Psoas muscle (tissue), 8 donors: ENCODE data around the gene LHCGR. TPM values are rescaled to one million over a fixed set of nuclear protein-coding genes. Genes with fewer than 3 reads are reported as not detected.

Source experiments
- ATAC-seq, 4 donors: fragments of 200-7000 bp; cut with Tn5 transposase; one replicate each; pipeline ENCODE4 v1.9.1; 2020; ENCODE audit warnings: moderate library complexity in 3 of 4, mild to moderate bottlenecking in 2 of 4
- DNase-seq, 2 donors: peaks; one replicate each; pipeline ENCODE4 v3.0.0-alpha.2; 2020
- H3K27ac ChIP-seq: fragments of 200-600 bp; one replicate; pipeline ENCODE4 v1.8.0; 2022
- H3K27me3 ChIP-seq, 3 donors: fragments of 200-600 bp in 1 of 3; one replicate each; pipeline versions ENCODE4 v1.6.1 to v1.8.0; 2013 to 2022; ENCODE audit warnings: low read length in 2 of 3, mild to moderate bottlenecking in 2 of 3, moderate library complexity in 1 of 3; ENCODE audit not compliant: insufficient read depth in 3 of 3
- H3K36me3 ChIP-seq, 2 donors: fragments of 200-600 bp in 1 of 2; one replicate each; pipeline versions ENCODE4 v1.6.1 to v1.8.0; 2013 to 2022; ENCODE audit warnings: low read depth in 1 of 2, mild to moderate bottlenecking in 1 of 2, moderate library complexity in 1 of 2; ENCODE audit not compliant: insufficient read depth in 1 of 2
- H3K4me1 ChIP-seq: fragments of 200-600 bp; one replicate; pipeline ENCODE4 v1.8.0; 2022
- H3K4me3 ChIP-seq: fragments of 200-600 bp; one replicate; pipeline ENCODE4 v1.8.0; 2022; ENCODE audit warnings: mild to moderate bottlenecking
- H3K9me3 ChIP-seq: fragments of 200-600 bp; one replicate; pipeline ENCODE4 v1.8.0; 2022
- WGBS, 3 donors: extraction: QIAGEN DNeasy Blood & Tissue Kit; methylation state at CpG; one replicate each; pipeline versions ENCODE4 v1.1.6 to v1.1.7; 2013; 5-methylcytosine and 5-hydroxymethylcytosine counted together
- intact Hi-C, 2 donors: fragments of 100-400 bp; cut with DNase I; formaldehyde crosslinking; loops; one replicate each; pipeline versions ENCODE4 v1.11.0 to v1.14.2; 2022
- polyA plus RNA-seq, 3 donors: library from polyadenylated mRNA; stranded (reverse); fragments of 200-250 nt; gene quantifications; one replicate each; pipeline ENCODE4 v1.2.3, GENCODE V29; 2013
- total RNA-seq, 4 donors: library from RNA; stranded (reverse); fragmentation: NEBNext Ultra II Directional in 2 of 4; extraction: Animal tissue kit (Norgen Biotek cat#: 25700) in 2 of 4; gene quantifications; one replicate each; pipeline versions ENCODE4 v1.2.1 to v1.2.4, GENCODE V29; 2021 to 2023
- TF ChIP-seq, protein P1 (sequence below): fragments of 200-600 bp; IDR thresholded peaks from one replicate; pipeline ENCODE4 v1.8.0; 2022; ENCODE audit warnings: antibody characterized with exemption
- donor health status: healthy with polysubstance abuse.
- donor health status: DM: no; HTN: no; CAD: no; lungs with moderate emphysema.
- donor health status: Bipolar disorder and iron deficiency.
- donor health status: healthy.
- donor health status: DM: yes; HTN: yes; CAD: no.
- donor health status: DM: no; HTN: no; CAD: no.
- donor health status: DM: no; HTN: no; CAD: no.
- donor health status: DM: yes; HTN: yes; CAD: no.

LHCGR gene
- total and polyA plus RNA-seq, 7 donors, result 0.01 to 0.04 (median 0.03) TPM; not detected in 4

DNA sequence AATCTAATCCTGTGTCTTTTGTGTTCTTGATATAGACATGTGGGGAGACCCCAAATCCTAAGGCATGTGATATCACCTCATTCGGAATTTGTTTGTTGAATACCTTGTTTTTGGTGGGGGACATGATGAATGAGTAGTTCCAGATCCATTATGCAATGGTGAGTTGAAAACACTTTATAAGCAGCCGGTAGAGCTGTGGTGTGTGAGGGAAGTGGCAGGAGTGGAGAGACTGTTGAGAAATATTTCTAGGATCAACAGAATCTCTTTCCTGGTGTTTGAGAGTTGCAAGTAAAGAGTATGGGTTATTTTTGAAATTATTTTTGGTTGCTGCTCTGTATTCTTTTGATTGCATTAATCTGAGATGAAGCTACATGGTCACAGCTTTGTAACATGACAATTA is 34.4 kb downstream of the LHCGR start:
- Histone ChIP-seq H3K27me3 (no peaks in the 10 kb centered on the region), H3K36me3 (no peaks in the 10 kb centered on the region), H3K4me3 (no peak overlapping the region), H3K4me1 (no peaks in the 10 kb centered on the region), H3K27ac (no peak overlapping the region), H3K9me3 (no peaks in the 10 kb centered on the region)
- DNase-seq (no peak), ATAC-seq (no peak)
- TF ChIP-seq, protein P1, sequence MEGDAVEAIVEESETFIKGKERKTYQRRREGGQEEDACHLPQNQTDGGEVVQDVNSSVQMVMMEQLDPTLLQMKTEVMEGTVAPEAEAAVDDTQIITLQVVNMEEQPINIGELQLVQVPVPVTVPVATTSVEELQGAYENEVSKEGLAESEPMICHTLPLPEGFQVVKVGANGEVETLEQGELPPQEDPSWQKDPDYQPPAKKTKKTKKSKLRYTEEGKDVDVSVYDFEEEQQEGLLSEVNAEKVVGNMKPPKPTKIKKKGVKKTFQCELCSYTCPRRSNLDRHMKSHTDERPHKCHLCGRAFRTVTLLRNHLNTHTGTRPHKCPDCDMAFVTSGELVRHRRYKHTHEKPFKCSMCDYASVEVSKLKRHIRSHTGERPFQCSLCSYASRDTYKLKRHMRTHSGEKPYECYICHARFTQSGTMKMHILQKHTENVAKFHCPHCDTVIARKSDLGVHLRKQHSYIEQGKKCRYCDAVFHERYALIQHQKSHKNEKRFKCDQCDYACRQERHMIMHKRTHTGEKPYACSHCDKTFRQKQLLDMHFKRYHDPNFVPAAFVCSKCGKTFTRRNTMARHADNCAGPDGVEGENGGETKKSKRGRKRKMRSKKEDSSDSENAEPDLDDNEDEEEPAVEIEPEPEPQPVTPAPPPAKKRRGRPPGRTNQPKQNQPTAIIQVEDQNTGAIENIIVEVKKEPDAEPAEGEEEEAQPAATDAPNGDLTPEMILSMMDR, result no peak
- WGBS, 3 donors, result 95 to 98% (median 95%) methylated on average over 2 of the region's 2 CpGs
- intact Hi-C loops, result no loop called here

DNA sequence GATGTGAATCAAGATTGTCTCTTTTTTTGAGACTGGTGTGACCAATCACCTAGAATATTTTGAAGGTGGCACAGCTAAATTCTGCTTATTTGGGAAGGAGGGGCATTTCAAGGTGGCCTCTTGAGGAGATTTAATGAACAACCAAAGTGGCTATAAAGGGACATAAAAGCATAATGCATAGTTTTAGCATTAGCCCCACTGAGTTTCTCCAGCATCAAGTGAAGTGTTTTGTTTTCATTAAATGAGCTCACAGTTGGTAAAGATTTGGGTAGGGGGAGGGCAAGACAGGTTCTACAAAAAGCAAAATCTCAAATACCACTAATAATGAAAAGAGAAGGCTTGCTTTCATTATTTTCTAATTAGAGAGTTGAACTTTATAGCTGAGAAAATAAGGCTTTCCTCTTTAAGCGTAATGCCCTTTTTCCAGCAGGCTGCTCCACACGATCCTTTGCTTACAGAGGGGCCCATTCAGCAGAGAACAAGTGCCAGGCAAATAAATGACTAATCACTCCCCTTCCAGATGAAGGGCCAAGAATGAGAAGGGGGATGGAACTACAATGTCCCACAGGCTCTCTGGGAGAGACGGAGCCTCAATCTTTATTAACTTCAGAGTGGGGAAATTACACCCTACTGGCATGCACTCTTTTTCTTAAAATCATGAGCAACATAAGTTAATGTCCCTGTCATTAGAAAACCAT is 35.9 kb downstream of the LHCGR start:
- DNase-seq (no peak), ATAC-seq (no peak)
- WGBS, 3 donors, result 57 to 59% (median 59%) methylated on average over 3 of the region's 3 CpGs
- H3K36me3 ChIP-seq, result no peaks in the 10 kb centered on the region
- TF ChIP-seq, protein P1, result no peak
- no peaks in the 10 kb centered on the region for H3K27me3 ChIP-seq
- intact Hi-C loops, result no loop called here
- H3K9me3 ChIP-seq, result no peaks in the 10 kb centered on the region
- no peak overlapping the region for H3K4me3 ChIP-seq
- H3K4me1 ChIP-seq, result no peaks in the 10 kb centered on the region
- H3K27ac ChIP-seq, result no peak overlapping the region

DNA sequence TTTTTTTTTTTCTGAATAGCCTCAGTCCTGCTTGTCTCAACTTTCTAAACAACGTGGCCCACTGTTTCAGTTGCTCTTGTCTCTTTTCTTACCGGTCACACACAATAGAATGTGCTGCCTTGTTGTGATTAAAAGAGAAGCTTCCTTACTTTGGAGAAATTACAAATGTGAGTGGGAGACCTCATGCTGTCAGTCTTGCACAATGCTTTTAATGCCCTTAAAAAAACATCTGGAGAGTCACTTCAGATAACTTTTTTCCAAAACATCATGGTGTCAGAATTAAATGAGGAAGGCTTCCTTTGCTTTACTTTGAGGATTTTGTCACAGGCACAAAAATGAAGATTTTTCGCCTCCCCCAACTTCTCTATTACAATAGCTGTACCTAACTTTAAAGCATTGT is 37.7 kb downstream of the LHCGR start:
- WGBS, 3 donors, result 40 to 60% (median 53%) methylated on average over 3 of the region's 3 CpGs
- ATAC-seq (no peak), DNase-seq (no peak)
- Histone ChIP-seq H3K27ac (no peak overlapping the region), H3K9me3 (no peaks in the 10 kb centered on the region), H3K27me3 (no peaks in the 10 kb centered on the region), H3K4me1 (no peaks in the 10 kb centered on the region), H3K36me3 (no peaks in the 10 kb centered on the region), H3K4me3 (no peak overlapping the region)
- intact Hi-C loops, result no loop called here
- TF ChIP-seq, protein P1, result no peak

DNA sequence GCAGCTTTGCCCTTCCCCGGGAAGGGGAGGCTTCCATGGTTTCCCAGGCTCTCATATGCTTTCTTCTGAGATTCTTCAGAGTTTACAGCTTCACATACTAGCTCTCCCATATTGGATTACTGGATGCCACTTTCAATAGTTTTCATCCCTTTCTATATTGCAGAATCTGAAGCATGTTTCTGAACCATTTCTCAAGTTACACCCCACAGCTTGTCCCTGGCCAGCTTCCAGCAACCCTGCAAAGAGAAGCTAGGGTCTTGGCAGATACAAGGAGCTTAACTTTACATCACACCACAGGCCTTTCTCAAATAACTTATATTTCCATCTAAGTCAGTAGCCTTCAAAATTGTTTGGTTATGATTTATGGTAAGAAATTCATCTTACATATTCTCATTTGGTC is 39.6 kb downstream of the LHCGR start:
- Histone ChIP-seq H3K9me3 (no peaks in the 10 kb centered on the region), H3K27ac (no peak overlapping the region), H3K27me3 (no peaks in the 10 kb centered on the region), H3K4me3 (no peak overlapping the region), H3K4me1 (no peaks in the 10 kb centered on the region), H3K36me3 (no peaks in the 10 kb centered on the region)
- ATAC-seq (no peak), DNase-seq (no peak)
- WGBS, 3 donors, result 44 to 47% (median 44%) methylated on average over 1 of the region's 1 CpG
- TF ChIP-seq, protein P1, result no peak
- intact Hi-C loops, result no loop called here
